ENCODE data around the gene MCC.

The MCC gene

GRCh38 chr5:113062869-113063508, 425.3 kb downstream of the MCC start:
- no peak for DNase-seq (ENCODE audit: low read depth in 3 of 3, low spot score in 1 of 3)

- DNase-seq (ENCODE audit: low read depth in 3 of 3, low spot score in 1 of 3), result no peak
Measured at GRCh38 chr5:113061846-113062780, 426.1 kb downstream of the MCC start.

- DNase-seq (ENCODE audit: low read depth in 3 of 3, low spot score in 1 of 3), result no peak
Measured at GRCh38 chr5:113060408-113061025, 427.7 kb downstream of the MCC start.

DNA sequence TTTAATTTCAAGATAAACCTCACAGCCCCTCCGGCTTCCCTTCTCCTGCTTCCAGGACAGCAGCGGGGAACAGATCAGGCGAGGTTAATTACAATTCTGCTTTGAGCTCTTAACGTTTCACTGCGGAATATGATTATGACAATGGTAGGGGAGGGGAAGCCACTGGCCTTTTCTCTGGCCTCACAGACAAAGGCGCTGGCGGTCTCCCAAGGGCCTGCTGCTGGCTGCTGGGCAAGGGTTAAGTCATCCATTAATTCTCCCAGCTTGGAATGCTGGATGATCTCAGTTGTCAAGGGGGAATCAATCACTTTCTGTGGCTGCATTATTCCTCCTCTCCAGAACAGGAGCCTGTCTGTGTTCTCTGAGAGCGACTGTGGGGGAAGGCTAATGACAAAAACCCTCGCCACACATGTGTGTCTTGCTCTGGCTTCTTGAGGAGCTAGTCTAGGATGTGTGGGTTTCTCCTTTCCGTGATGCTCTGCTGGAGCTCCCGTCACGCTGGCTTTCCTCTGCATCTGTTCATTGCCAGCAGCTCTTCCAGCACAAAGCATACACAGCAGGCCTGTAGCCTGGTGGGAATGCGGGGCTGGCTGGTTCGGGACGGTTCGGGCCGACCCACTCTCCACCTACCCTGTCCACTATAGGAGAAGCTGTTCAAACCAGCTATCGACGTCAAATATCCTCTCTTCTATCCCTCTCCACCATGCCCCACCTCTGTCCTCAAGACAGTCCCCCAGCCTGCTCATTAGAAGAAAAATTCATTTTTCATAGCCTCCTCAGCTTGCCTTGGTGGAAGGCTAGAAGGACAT, 428.8 kb downstream of the MCC start:
- no peak for DNase-seq (ENCODE audit: low read depth in 3 of 3, low spot score in 1 of 3)

- DNase-seq (ENCODE audit: low read depth in 3 of 3, low spot score in 1 of 3), result no peak
Measured at GRCh38 chr5:113058706-113059226, 429.5 kb downstream of the MCC start.

- no peak for DNase-seq (ENCODE audit: low read depth in 3 of 3, low spot score in 1 of 3)
Measured at GRCh38 chr5:113058269-113058668, 430.0 kb downstream of the MCC start.

DNA sequence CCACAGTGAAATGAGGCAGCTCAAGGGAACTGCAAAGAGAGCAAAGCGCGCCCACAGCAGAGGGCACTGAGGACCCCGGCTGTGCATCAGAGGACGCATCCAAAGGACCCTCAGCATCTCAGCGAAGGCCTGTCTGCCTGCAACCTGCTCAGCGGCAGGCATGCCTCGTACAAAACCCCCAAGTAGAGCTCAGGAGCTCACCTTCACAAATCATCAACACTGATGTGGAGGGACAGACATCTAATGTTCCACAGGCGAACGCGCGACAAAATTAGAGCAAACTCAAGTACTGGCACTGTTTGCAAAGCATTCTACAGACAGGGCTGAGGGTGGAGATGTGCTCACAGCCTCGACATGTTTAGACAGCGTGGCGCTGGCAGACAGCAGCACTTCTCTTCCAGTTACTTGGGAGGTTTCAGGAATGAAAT, 430.7 kb downstream of the MCC start:
- DNase-seq (ENCODE audit: low read depth in 3 of 3, low spot score in 1 of 3), result no peak

- no peak for DNase-seq (ENCODE audit: low read depth in 3 of 3, low spot score in 1 of 3)
Measured at GRCh38 chr5:113056988-113057387, 431.3 kb downstream of the MCC start.

DNA sequence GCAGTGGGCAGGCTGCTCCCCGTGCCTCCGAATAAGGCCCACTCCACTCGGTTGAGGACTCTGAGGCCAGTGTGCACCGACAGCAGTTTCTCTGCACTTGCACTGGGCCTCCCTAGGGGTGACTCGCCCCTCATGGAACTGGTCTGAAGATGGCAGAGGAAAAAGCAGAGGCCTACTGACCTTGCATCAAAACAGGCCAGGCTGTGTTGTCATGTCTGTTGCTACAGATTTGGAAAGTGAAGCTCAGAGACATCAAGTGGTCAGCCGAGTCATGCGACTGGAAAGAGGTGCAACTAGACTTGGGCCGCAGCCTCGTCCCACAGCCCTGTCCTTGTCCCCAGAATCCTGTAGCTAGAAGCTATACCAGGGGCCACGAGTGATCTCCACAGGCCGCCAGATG, 433.4 kb downstream of the MCC start:
- DNase-seq (ENCODE audit: low read depth in 3 of 3, low spot score in 1 of 3), result no peak

- no peak for DNase-seq (ENCODE audit: low read depth in 3 of 3, low spot score in 1 of 3)
Measured at GRCh38 chr5:113053511-113053995, 434.7 kb downstream of the MCC start.

DNA sequence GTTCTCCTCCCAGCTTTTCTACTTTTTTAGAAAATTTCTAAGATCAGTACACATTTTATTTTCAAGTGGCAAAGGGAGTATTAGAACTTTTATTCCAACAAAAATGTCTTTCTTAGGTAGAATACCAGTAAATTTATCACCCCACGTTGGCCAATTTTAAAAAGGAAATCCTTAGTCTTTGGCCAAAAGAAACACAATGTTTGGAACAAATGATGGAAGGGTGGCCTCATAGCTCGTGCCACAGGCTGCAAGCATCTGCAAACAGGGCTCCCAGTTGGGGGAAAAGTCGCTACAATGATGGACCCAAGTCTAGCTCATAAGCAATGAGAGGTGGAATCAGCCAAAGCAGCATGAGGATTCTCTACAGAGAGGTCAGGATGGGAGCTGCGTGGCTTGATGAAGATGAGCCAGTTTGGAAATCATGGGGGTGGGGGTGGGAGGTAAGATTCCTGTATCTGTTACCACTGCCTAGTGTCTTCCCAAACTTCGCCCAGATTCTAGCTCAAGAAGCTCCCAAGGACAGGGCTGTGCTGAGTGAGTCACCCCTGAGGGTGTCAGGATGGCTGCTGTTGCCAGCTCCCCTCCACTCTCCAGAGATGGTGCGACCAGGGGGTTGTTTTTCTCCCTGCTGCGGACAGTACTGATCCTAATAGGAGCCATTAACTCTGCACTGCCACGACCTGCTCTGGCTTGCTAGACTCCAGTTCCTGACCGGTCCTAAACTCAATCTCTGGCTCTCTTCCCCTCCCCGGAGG, 436.0 kb downstream of the MCC start:
- DNase-seq (ENCODE audit: low read depth in 3 of 3, low spot score in 1 of 3), result no peak

DNA sequence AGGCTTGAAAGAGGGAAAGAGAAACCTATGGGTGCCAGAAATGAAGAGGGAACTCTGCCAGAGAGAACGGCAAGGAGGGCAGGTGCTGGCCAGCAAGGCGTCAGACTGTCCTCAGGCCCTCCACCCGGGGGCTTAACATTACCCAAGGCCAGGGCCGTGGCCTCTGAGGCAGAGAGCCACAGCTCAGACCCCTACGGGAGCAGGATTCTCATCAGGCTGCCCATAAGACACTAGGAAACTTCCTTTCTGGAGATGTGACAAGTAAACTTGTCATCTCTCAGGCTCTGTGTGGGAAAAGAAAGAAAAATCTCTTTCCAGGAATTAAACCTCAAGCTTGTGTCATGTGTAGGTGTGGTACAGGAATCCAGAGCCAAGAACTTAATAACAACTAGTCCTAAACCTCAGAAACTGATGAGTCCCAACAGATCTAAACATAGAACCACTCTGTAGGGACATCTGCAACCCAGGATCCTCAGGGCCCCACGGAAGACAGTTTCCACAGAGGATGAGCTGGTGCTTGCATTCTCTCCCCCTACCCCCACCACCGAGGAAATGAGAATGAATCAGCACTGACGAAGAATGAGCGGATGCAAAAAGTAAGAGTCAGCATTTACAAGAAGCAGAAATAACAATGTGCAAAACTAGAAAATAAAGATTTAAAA, 437.4 kb downstream of the MCC start:
- DNase-seq (ENCODE audit: low read depth in 3 of 3, low spot score in 1 of 3), result no peak

DNA sequence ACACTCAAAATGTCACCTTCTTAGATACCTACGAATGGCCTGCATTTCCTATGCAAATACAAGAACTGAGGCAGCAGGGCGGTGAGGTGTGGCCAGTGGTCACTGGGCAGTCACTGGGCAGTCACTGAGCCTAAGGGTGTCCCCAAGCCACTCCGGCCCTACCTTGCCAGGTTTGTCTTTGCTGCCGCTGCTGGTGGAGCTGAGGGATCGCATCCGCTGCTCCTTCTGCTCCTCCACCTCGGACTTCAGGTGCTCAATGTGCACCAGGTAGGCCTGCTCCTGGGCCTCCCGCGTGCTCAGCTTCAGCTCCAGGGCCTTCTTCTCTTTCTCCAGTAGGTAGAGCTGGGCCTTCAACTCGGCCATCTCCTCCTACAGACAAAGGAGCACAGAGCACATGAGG, 439.3 kb downstream of the MCC start:
- no peak for DNase-seq (ENCODE audit: low read depth in 3 of 3, low spot score in 1 of 3)

GRCh38 chr5:113047733-113048652, 440.3 kb downstream of the MCC start:
- no peak for DNase-seq (ENCODE audit: low read depth in 3 of 3, low spot score in 1 of 3)

- DNase-seq (ENCODE audit: low read depth in 3 of 3, low spot score in 1 of 3), result no peak
Measured at GRCh38 chr5:113047234-113047633, 441.0 kb downstream of the MCC start.

GRCh38 chr5:113044776-113045465, 443.3 kb downstream of the MCC start:
- no peak for DNase-seq (ENCODE audit: low read depth in 3 of 3, low spot score in 1 of 3)

- DNase-seq (ENCODE audit: low read depth in 3 of 3, low spot score in 1 of 3), result no peak
Measured at GRCh38 chr5:113043491-113043931, 444.7 kb downstream of the MCC start.

Measured in stimulated activated CD4-positive, alpha-beta T cell treated with anti-CD3 and anti-CD28 coated beads, TNF-alpha, amount 100 ng/mL, for 1 hour (primary cell).